Endothelial cell of umbilical vein (primary cell): Measurements from ENCODE around the gene PBXIP1. TPM values are rescaled to one million over a fixed set of nuclear protein-coding genes. Genes with fewer than 3 reads are reported as not detected.
A peak's percentile ranks its signal among the peaks of the same experiment; 100 is the strongest.

Source experiments
- BruUV-seq: library from RNA; stranded (reverse); fragments of 400-500 nt; replicated peaks from 2 replicates; lab custom pipeline; 2021; lab: Mats Ljungman, UMichigan
- CTCF ChIA-PET: fragments of 300-600, 350-600 bp; sonication (Branson Sonifier 250); formaldehyde crosslinking; loops from one replicate; lab custom pipeline; 2021; ENCODE audit warnings: antibody characterized with exemption, inconsistent platforms; lab: Charles Lee
- POLR2A ChIA-PET: fragments of 300-600, 350-600 bp; sonication (Branson Sonifier 250); formaldehyde crosslinking; loops from one replicate; lab custom pipeline; 2021; ENCODE audit warnings: antibody characterized with exemption, inconsistent platforms; lab: Charles Lee
- DNase-seq: peaks from one replicate; pipeline ENCODE4 v3.0.0-alpha.2; 2011; ENCODE audit warnings: low read depth, low spot score
- FAIRE-seq: peaks from 2 replicates; lab custom pipeline; 2011; peaks lifted over from hg19 to GRCh38; lab: Jason Lieb, UNC
- H2AFZ ChIP-seq: 2 replicates; pipeline ENCODE4 v1.6.0; 2012; ENCODE audit warnings: low read depth, low read length, control low read depth, inconsistent platforms
- H3K27ac ChIP-seq: 2 replicates; pipeline ENCODE4 v1.5.1; 2011; ENCODE audit warnings: low read depth, mild to moderate bottlenecking, control low read depth, low read length, moderate library complexity; ENCODE audit not compliant: insufficient read depth
- H3K27me3 ChIP-seq, 2 experiments: 2 replicates each; pipeline versions ENCODE4 v1.6.0 to v1.6.1; 2011; ENCODE audit warnings: low read length in 2 of 2, mixed read lengths in 1 of 2; ENCODE audit not compliant: control insufficient read depth in 2 of 2, insufficient read depth in 2 of 2
- H3K36me3 ChIP-seq, 2 experiments: 2 replicates in 1 of 2; 3 replicates in 1 of 2; pipeline ENCODE4 v1.5.1; 2011; ENCODE audit warnings: low read length in 2 of 2, mild to moderate bottlenecking in 1 of 2, moderate library complexity in 1 of 2; ENCODE audit not compliant: control insufficient read depth in 2 of 2, insufficient read depth in 2 of 2; ENCODE audit errors: extremely low read depth in 1 of 2
- H3K4me1 ChIP-seq: 3 replicates; pipeline ENCODE4 v1.5.1; 2011; ENCODE audit warnings: mild to moderate bottlenecking, low read length; ENCODE audit not compliant: control insufficient read depth, insufficient read depth; ENCODE audit errors: extremely low read depth
- H3K4me2 ChIP-seq: 2 replicates; pipeline ENCODE4 v1.6.1; 2011; ENCODE audit warnings: low read length, control low read depth, mixed read lengths; ENCODE audit not compliant: insufficient read depth
- H3K4me3 ChIP-seq, 3 experiments: fragments of 200-600 bp in 1 of 3; sonication (generic), shearing (Covaris generic) in 1 of 3; replicated peaks in 1 of 3; 2 replicates each; pipeline ENCODE4 v1.5.1; 2011 to 2016; ENCODE audit warnings: control low read depth in 3 of 3, low read length in 3 of 3, mild to moderate bottlenecking in 2 of 3, inconsistent platforms in 1 of 3, low read depth in 1 of 3, moderate library complexity in 1 of 3; ENCODE audit not compliant: insufficient read depth in 1 of 3
- H3K79me2 ChIP-seq: 2 replicates; pipeline ENCODE4 v1.6.0; 2012; ENCODE audit warnings: low read length, inconsistent platforms; ENCODE audit not compliant: control insufficient read depth, insufficient read depth
- H3K9ac ChIP-seq: replicated peaks from 2 replicates; pipeline ENCODE3; 2011; ENCODE audit warnings: low read length, control low read depth; ENCODE audit not compliant: insufficient read depth; ENCODE audit errors: extremely low read depth
- H3K9me1 ChIP-seq: replicated peaks from 3 replicates; pipeline ENCODE4 v1.6.0; 2011; ENCODE audit warnings: mild to moderate bottlenecking, low read length; ENCODE audit not compliant: control insufficient read depth, insufficient read depth; ENCODE audit errors: extremely low read depth
- H3K9me3 ChIP-seq: replicated peaks from 2 replicates; pipeline ENCODE4 v1.5.1; 2012; ENCODE audit warnings: low read length, inconsistent platforms; ENCODE audit not compliant: control insufficient read depth, insufficient read depth
- H4K20me1 ChIP-seq: replicated peaks from 2 replicates; pipeline ENCODE3; 2011; ENCODE audit warnings: mild to moderate bottlenecking, low read length; ENCODE audit not compliant: control insufficient read depth, insufficient read depth; ENCODE audit errors: extremely low read depth
- CTCF ChIP-seq, 2 donors: IDR thresholded peaks; 1 replicate in 1 of 2; 2 replicates in 1 of 2; pipeline ENCODE4 v1.5.1; 2011; ENCODE audit warnings: low read length in 2 of 2, mild to moderate bottlenecking in 2 of 2, moderate library complexity in 2 of 2, control low read depth in 1 of 2, inconsistent platforms in 1 of 2, low read depth in 1 of 2; ENCODE audit not compliant: insufficient read depth in 1 of 2; ENCODE audit errors: extremely low read depth in 1 of 2
- EZH2 ChIP-seq: IDR thresholded peaks from 2 replicates; pipeline ENCODE4 v1.6.1; 2012; ENCODE audit warnings: borderline replicate concordance, low read depth, mild to moderate bottlenecking, moderate library complexity, low read length, inconsistent platforms; ENCODE audit not compliant: severe bottlenecking
- FOS ChIP-seq: IDR thresholded peaks from 2 replicates; pipeline ENCODE4 v1.6.1; 2011; ENCODE audit warnings: mild to moderate bottlenecking, low read length, moderate library complexity, borderline replicate concordance; ENCODE audit not compliant: insufficient read depth
- GATA2 ChIP-seq: IDR thresholded peaks from 2 replicates; pipeline ENCODE4 v1.7.0; 2011; ENCODE audit warnings: low read depth, mild to moderate bottlenecking, moderate library complexity, mixed read lengths, low read length; ENCODE audit not compliant: insufficient read length, insufficient read depth
- JUN ChIP-seq: IDR thresholded peaks from 2 replicates; pipeline ENCODE4 v1.6.1; 2011; ENCODE audit warnings: borderline replicate concordance, low read depth; ENCODE audit not compliant: insufficient read length, insufficient read depth
- MAX ChIP-seq: IDR thresholded peaks from 2 replicates; pipeline ENCODE4 v1.6.1; 2011; ENCODE audit not compliant: insufficient read depth, insufficient read length
- MYC ChIP-seq: IDR thresholded peaks from one replicate; pipeline ENCODE4 v1.6.1; 2011; ENCODE audit warnings: mild to moderate bottlenecking, low read depth, low read length
- POLR2A ChIP-seq: IDR thresholded peaks from 2 replicates; pipeline ENCODE4 v1.6.1; 2012; ENCODE audit warnings: low read depth, mild to moderate bottlenecking, control low read depth, low read length
- POLR2AphosphoS5 ChIP-seq: IDR thresholded peaks from 2 replicates; pipeline ENCODE4 v1.6.1; 2012; ENCODE audit warnings: low read depth, mild to moderate bottlenecking, control low read depth, low read length, moderate library complexity; ENCODE audit not compliant: insufficient read depth
- dilution Hi-C: fragments of 300-500 bp; cut with MboI; formaldehyde crosslinking; loops from one replicate; pipeline ENCODE4 v1.15.0; 2019; ENCODE audit warnings: low sequenced_read_pairs; ENCODE audit not compliant: extremely low pct_ligation_motif_present
- intact Hi-C: fragments of 100-400 bp; cut with micrococcal nuclease; formaldehyde crosslinking; loops from one replicate; pipeline ENCODE4 v1.10.0; 2022
- polyA plus RNA-seq, 4 experiments: library from polyadenylated mRNA; depleted of rRNA in 3 of 4; stranded (reverse) in 3 of 4; unstranded in 1 of 4; fragments of >200 nt; gene quantifications; 2 replicates each; pipeline versions ENCODE4 v1.2.1 to v1.2.3, GENCODE V29; 2011 to 2012; ENCODE audit warnings: missing spikeins in 1 of 4
- total RNA-seq: library from RNA; stranded (reverse); gene quantifications from 2 replicates; pipeline ENCODE4 v1.2.3, GENCODE V29; 2021

The PBXIP1 gene
- total and polyA plus RNA-seq, 2 donors (not counting 3 experiments of a cell fraction or from before 2014, with no cell fraction given), result 49.4 to 54.7 TPM

- H3K27me3 ChIP-seq, result no peaks in the 10 kb centered on the region
- CTCF ChIA-PET, result interaction anchor here (1.3 to 6.5 kb wide), 8 partner anchors 14 to 64 kb away, joined by 3 to 87 read pairs (median 12); partner anchors contain the start of genes ADAM15, CKS1B, PMVK and PYGO2
- FAIRE-seq (peak; percentile 88), DNase-seq (peak; percentile 78)
- peak overlapping the region; percentile 71 for H3K9ac ChIP-seq
- dilution Hi-C loops, result no loop called here
- peak overlapping the region; percentile 87 for H3K4me2 ChIP-seq
- no peaks in the 10 kb centered on the region for H3K9me3 ChIP-seq
- H4K20me1 ChIP-seq, result no peaks in the 10 kb centered on the region
- no peaks in the 10 kb centered on the region for H3K9me1 ChIP-seq
- no peaks in the 10 kb centered on the region for H3K36me3 ChIP-seq
- TF ChIP-seq EZH2 (no peak), MYC (no peak), CTCF (IDR thresholded peaks at IDR 0.05; ENCODE audit: extremely low read depth in 1 of 2, insufficient read depth in 1 of 2, low read depth in 1 of 2, low read length in 2 of 2) (no peak), MAX (no peak), POLR2A (no peak), GATA2 (no peak), POLR2AphosphoS5 (peak; percentile 12), FOS (peak; percentile 84), JUN (no peak)
- H3K4me3 ChIP-seq, result peak overlapping the region; percentile 57 to 94 (median 61)
- peaks cover 25% of the 10 kb centered on the region for H3K4me1 ChIP-seq
- POLR2A ChIA-PET, result interaction anchor here (1.0 kb wide), 1 partner anchor 28 kb away, joined by 3 read pairs; no protein-coding TSS in a partner anchor
- intact Hi-C loops, result loop anchor here (1.0 to 5.0 kb wide), 2 partner anchors 60 to 444 kb away; partner anchors contain the start of gene UBE2Q1
- peaks cover 9% of the 10 kb centered on the region for H3K79me2 ChIP-seq
- peak overlapping the region; percentile 62 for H2AFZ ChIP-seq
- BruUV-seq, result no TSS peak
- peak overlapping the region; percentile 73 for H3K27ac ChIP-seq
These were observed 45.0 kb upstream of the PBXIP1 start for GRCh38 chr1:155000726-155001424.
